K562 treated with DMSO at 1 percent for 48 hours (cell line): ENCODE results near the gene CHST2. TPM values are rescaled to one million over a fixed set of nuclear protein-coding genes. Genes with fewer than 3 reads are reported as not detected.

Experiments used
- total RNA-seq: library from RNA; unstranded; fragments of 300-600 nt; gene quantifications from 2 replicates; pipeline ENCODE4 v1.2.3, GENCODE V29; 2022; ENCODE audit warnings: low replicate concordance; ENCODE audit errors: extremely low read depth

The CHST2 gene, protein sequence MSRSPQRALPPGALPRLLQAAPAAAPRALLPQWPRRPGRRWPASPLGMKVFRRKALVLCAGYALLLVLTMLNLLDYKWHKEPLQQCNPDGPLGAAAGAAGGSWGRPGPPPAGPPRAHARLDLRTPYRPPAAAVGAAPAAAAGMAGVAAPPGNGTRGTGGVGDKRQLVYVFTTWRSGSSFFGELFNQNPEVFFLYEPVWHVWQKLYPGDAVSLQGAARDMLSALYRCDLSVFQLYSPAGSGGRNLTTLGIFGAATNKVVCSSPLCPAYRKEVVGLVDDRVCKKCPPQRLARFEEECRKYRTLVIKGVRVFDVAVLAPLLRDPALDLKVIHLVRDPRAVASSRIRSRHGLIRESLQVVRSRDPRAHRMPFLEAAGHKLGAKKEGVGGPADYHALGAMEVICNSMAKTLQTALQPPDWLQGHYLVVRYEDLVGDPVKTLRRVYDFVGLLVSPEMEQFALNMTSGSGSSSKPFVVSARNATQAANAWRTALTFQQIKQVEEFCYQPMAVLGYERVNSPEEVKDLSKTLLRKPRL
- total RNA-seq, result not detected in 2 replicates

DNA sequence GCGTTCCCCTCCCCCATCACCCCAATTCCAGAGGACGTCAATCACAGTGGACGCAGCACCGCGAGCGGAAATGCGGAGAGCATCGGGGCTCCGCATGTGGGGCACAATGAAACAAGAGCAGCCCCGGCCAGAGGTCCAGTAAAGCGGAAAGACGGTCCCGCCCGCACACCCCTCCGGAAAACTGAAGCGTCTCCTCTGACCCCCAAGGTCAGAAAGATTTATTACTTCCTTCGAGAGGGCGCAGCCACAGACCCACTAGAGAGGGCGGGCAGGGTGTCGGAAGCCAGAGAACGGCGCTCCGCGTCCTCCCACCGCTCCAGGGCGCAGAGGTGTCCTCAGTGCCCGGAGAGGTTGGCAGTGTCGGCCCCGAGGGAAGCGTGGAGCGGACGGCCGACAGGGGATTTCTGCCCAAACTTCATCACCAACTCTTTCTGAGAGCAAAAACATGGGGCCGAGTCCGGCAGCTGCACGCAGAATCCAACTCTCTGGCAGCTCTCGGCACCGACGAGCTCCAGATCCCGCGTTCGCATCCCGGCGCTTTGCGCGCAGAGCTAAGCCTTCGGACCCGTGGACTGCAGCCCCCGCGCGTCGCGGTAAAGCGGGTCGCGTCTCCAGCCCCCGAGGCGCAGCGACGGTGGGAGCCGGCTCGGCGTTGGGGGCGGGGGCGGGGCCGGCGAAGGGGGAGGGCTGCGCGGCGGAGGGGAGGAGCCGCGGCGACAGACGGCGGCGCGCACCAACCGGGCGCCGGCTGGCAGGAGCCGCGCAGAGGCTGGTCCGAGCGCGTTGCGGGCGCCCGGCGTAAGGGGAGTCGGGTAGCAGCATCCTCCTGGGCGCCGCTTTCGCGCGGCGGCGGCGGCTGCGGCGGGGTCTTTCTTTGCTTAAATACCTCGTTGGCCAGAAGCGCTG lies at the start of gene CHST2:
Gene CHST2 (plus strand): TSS at position 763 of the 906 bp plus-strand sequence. CDS start 1,046 bp downstream, outside the sequence.

Other genes with a start within 250 kb of the CHST2 start
- not detected in 2 replicates for gene PCOLCE2, start 230.7 kb upstream of the CHST2 start, total RNA-seq
- gene PAQR9, start 156.1 kb upstream of the CHST2 start, total RNA-seq, result not detected in 2 replicates
- not detected in 2 replicates for gene U2SURP, start 118.2 kb upstream of the CHST2 start, total RNA-seq